ENCODE measurements around the gene DPYSL4.

DPYSL4 gene

DNA sequence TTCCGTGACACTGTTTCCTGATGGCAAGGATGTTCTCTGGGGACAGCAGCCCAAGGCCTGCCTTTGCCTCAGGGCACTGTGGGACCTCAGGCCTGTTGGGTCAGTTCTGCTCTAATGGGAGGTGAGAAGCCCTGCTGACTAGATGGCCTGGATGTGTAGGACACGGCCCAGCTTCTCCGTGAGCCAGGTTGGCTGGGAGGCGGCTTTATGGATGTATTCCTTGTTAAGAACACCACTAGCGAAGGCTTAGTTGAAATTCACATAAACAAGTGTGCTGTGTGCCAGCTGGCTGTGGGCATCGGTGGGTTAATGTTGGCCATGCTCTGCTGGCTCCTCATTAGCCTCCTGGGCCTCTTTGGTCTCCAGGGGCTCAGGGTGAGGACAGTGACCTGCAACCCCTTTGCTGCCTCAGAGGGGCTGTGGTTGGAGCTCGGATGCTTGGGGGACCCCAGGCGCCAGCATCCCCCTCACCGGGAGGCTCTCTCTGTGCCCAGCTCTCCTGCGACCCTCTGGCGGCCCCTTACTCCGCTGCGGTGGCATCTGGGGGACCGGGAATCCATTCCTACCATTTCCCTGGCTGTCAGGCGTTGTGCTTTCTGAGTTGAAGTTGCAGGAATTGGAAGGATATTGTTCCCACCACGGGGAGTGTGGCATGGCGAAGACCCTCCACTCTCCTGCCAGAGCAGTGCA, 22.8 kb upstream of the DPYSL4 start:
- no peak for DNase-seq (ENCODE audit: low spot score)

DNA sequence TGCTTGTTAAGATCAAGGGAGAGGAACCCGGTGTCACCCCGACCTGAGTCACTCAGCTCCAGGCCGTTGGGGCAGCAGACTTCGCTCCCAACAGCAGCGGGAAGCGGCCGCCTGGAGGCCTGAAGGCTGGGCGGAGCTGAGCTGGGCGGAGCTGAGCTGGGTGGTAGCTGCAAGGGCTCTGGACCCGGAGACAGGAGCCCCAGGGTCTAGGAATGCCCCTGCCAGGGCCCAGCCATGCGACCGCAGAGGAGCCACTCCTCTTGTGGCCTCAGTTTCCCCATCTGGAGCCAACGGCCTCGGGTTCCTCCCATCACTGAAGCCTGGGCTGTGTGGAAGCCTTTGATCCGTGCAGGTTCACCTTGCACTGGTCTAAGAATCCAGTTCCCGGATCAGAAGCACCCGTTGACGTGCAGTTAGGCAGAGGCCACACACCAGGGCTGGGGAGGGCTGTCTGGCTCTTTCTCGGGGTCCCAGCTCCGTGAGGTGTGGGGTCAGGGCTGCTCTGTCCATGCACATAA, 21.9 kb upstream of the DPYSL4 start:
- peak; percentile 56 for DNase-seq (ENCODE audit: low spot score)

DNA sequence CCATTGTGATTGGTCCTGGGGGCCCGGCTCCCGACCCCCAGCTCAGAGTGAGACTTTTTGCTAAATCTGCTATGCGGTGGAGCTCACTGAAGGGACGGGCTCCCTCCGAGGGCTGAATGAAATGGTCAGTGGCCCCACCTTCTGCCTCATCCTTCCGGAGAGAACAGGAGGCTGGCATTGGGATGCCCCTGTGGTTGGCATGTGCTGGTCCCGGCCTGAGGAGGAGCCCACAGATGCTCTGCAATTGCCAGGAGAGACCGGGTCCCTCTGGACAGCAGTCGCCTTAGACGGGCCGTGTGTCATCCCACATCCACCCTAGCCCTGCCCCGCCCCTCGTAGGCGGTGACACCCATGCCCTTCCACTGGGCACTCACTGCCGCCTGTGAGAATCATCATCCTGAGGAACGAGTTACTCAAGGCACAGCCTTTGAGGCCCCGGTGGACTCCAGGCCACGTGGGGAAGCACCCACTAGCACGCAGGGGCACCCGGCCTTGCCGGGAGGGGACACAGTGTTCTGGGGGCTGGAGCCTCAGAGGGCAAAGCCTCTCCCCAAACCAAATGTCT, 21.2 kb upstream of the DPYSL4 start:
- DNase-seq (ENCODE audit: low spot score): no peak

DNA sequence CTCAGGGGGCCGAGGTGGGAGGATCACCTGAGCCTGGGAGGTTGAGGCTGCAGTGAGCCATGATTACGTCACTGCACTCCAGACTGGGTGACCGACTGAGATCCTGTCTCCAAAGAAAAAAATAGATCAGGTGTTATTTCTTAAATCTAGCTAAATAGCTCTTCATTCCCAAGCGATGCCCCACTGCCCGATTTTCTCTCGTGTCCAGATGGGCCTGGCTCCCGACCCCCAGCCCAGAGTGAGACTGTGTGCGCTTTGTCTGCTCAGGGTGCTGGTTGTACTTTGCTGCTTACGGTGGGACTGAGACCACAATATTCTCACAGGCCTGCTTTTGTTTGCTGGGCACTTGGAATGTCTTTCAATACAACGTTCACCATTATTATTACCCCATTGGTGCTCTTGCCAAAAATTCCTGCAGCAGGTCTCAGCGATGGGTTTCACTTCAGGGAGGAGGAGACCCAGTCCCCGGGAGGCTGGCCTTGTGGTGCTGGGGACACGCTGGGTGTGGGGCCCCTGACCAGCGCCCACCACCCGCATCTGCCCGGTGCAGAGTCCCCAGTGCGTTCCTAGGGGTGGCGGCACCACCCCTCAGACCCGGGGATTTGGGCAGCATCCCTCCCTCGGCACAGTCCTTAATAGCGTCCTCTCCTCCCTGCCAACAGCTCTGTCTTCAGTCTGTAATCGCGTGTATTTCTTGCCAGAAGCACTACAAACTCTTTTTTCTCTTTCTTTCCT, 20.4 kb upstream of the DPYSL4 start:
- DNase-seq (ENCODE audit: low spot score): no peak

DNA sequence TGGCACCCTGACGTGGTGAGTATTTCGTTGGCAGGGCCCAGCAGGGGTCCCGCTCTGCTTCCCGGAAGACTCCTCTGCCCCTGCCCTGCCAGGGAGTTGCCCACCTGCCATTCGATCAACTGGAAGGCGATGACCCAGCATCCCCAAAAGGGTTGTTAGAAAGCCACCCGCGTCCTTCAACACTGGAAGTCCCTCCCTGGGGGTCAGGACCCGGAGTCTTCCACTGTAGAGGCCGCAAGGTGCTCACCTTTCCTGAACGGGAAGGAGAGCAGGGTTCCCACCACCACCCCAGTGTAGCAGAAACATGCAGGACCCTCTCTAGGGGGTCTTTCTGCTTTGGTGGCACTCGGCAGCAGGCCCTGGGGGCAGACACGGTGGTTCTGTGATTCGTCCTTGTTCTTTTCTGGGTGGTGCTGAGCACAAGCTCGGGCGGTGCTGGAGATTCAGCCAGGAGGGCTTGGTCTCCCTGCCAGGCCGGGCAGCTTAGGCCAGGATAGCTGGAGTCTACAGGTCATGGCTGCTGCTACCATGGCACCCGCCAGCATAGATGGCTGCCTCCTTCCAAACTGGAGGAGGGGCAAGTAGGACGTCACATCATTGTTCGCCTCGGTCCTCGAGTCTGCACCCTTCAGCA, 19.6 kb upstream of the DPYSL4 start:
- DNase-seq (ENCODE audit: low spot score): no peak

DNA sequence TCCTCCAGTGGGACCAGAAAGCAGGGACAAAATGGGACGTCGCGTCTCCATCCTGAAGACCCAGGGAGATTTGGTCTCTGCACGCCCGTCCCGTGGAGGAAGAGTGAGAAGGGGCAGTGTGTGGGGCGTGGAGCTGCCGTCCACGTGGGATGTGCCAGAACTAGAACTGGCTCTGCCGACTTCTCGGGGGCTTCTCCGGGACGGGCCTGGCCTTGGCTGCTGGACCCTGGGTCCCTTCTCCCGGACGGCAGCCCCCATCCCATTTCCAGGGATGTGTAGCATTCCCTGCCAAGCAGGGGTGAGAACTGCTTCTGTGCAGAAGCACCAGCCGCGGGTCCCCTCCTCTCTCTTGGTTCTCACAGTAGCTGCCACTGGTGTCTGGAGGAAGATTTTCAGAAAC, 18.8 kb upstream of the DPYSL4 start:
- no peak for DNase-seq (ENCODE audit: low spot score)

DNA sequence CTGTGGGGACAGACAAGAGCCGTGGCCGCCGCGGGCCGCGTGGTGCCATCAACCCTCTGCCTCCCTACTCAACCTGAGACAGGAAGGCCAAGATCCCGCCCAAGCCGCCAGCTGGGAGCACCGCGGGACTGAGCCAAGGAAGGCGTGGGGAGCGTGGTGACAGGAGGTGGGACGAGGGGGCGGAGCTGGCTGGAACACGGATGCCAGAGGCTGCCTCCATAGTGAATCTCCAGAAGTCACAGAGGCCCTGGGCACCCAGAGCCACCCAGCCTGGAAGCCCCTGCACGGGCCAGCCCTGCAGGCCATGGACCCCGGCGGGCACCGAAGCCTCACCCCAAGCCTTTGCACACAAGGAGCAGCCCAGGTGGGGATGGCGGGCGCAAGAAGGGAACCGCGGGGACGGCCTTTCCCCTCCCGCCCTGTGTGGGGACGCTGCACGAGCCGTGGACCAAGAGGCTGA, 18.1 kb upstream of the DPYSL4 start:
- DNase-seq (ENCODE audit: low spot score): no peak

DNA sequence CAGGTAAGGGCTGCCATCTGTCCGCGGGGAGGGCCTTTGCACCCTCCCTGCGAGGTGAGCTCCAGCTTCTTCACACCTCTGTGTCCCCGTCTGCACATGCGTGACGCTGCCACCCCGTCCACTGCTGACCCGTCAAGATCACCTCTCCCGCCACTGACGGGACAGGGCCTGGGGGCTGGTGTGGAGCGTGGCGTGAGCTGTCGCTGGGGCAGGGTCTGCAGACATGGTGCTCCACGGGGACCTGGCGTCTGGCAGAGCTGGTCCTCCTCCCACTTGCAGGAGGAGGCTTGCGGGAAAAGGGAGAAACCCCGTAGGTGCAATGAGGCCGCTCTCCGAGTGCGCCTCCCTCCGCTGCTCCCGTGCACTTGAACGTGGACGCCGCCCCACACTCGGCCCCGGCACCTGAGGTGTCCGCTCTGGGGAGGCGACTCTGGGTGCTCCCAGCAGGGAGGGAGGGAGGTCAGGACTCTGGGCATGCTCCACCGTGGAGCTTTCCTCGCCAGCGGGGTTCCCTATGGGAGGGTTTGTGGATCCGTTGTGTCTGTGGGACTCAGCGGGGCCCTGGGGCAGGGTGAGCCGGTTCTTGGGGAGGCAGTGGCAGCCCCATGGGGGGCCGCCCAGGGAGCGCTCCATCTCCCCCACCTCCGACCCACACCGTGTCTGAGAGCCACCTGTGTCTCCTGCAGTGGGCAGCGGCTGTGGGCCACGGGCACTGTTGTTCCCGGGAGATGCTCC, 17.6 kb upstream of the DPYSL4 start:
- no peak for DNase-seq (ENCODE audit: low spot score)

DNA sequence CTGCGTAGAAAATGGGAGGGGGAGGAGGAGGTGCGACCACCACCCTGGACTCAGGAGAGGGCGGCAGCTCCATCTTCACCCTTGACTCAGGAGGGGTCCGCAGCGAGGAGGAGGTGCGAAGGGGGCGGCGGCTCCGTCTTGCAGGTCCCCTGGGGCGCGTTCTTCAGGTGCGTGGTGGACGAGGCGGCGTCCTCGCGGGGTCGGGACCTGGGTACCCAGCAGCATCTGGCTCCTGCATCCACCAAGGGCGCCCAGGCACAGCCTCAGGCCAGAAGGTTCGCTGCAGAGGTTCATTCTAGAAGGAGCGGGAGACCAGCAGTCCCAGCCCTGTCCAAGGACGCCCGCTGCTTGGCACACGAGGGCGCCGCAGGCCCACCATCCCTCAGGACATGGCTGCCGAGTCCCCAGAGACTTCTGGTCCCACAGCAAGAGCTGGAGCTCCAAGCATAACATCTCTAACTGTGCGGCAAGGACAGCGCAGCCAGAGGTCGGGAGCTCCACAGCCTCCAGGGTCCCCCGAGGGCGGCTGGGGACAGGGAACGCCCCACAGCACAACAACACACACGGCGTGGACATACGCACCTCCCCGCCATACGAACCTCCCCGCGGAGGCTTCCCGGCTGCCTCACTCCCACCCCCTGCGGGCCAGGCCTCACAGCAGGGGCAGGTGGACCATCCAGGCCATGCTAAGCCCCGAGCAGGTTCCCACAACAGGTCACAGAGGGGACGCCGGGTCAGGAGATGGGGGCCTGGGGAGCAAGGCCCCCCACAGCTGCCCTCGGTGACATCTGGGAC, 16.8 kb upstream of the DPYSL4 start:
- DNase-seq (ENCODE audit: low spot score): peak; percentile 29

DNA sequence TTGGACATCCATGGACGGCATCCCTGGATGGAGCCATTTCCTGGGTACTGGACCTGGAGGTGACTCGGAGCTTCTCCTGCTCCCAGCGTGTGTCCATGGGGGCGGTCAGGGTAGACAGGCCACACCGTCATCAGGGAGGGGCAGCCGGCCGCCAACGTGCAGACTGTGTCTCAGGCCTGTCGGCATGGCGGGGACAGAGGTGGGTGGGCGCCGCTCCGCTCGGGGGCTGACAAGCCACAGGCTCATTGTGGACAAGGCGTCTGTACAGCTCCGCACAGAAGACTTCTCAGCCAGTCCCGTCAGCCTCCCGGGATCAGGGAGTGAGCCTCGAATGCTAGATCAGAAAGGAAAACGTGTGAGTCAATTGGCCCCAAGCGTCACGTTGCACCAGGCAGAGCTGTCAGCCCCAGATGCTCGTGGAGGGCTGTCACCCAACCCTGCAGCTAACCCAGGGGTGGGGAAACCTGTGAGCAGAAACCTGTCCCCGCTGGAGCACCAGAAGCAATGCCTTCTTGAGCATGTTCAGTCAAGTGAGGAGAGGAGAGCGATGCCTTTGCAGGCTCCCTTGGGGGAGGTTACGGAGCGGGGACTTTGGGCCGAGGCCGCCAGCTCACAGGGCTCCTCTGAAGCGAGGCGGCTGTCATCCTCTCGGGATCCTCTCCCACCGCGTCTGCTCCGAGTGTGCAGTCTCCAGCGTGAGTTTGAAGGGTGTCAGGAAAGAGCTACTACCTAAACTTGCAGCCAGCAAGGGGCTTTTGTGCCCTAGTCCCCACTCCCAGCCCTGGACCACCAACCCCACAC, 16.0 kb upstream of the DPYSL4 start:
- DNase-seq (ENCODE audit: low spot score): no peak

DNA sequence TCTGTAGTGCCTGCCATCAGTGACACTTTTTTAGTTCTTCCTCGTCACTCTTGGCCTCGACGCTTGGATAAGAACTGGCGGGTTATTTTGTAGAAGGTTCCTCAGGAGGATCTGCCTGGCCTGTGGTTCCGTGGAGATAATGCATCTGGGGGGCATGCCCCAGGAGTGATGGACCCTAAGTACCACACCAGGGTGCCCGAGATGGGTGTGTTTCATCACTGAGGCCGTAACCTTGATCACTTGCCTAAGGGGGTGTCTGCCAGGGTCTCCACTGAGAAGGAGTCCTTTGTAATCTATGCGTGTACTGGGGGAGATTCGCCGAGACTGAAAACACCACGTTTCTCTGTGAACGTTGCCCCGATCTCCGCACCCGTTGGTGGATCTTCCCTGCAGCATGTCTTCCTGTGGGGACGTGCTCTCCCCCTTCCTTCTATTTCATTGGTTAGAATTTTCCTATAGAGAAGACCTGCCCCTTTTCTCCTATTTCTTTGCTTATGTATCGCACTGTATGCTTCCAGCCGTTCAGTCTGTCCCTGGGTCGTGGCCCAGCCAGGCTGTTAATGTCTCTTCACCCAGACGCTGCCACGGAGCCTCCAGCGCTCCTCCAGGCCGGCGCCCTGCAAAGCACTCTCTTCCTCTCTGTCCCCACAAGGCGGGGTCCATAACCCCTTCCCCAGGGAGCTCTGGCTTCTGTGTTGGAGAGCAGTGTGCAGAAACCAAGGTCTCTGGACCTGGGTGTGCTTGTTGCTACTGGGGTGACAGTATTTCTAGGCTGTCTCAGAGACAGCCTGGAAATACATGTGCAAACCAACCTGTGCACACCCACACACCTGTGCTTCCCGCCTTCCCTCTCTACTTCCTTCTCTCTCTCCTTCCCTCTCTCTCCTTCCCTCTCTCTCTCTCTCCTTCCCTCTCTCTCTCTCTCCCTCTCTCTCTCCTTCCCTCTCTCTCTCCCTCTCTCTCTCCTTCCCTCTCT, 14.4 kb upstream of the DPYSL4 start:
- DNase-seq (ENCODE audit: low spot score): no peak

DNA sequence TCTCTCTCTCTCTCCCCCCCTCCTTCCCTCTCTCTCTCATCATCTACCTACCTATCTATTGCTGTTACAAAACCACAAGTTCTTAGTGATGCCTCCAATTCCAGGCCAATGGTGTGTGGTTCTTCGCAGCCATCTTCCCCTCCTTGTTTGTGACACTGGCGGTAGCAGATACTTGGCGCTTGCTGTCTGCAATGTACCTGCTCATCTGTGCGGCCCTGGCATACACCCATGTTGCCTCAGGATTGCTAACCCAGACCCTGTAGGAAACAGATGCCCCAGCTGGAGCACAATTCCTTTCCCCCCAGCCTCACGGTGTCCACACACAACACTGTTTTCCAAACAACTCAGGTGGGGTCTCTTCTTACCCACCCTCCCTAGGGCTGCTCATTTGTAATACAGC, 13.6 kb upstream of the DPYSL4 start:
- no peak for DNase-seq (ENCODE audit: low spot score)

DNA sequence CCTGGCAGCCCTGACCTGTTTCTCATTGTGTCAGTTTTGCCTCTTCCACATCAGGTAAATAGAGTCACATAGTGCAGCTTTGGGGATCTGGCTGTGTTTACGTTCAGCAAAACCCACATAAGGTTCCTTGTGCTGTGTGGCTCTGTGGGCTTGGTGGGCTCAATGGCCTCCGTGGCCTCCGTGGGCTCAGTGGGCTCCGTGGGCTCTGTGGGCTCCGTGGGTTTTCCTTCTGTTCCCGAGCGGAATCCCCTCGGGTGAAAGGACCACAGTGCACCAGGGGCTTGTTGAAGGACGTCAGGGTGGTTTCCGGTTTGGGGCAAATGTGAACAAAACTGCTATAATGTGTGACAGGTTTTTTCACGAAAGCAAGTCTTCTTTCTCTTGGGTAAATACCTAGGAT, 12.5 kb upstream of the DPYSL4 start:
- no peak for DNase-seq (ENCODE audit: low spot score)

DNA sequence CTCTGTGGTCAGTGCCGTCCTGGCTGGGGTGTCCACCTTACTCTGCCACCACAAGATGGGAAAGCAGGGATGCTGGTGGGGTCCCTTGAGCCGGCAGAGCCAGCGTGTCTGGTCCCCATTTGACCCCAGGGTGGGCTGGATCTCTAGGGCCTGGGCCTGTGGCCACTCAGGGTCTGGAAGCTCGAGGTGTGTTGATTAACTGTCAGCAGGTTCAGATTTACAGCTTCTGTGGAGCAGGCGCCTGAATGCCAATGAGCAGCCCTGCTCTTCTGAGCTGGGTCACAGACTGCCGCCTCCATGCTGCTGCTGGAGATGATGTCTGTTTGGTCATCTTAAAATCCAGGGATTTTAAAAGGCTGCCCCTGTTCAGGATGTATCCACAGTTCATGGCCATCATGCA, 11.3 kb upstream of the DPYSL4 start:
- DNase-seq (ENCODE audit: low spot score): no peak

DNA sequence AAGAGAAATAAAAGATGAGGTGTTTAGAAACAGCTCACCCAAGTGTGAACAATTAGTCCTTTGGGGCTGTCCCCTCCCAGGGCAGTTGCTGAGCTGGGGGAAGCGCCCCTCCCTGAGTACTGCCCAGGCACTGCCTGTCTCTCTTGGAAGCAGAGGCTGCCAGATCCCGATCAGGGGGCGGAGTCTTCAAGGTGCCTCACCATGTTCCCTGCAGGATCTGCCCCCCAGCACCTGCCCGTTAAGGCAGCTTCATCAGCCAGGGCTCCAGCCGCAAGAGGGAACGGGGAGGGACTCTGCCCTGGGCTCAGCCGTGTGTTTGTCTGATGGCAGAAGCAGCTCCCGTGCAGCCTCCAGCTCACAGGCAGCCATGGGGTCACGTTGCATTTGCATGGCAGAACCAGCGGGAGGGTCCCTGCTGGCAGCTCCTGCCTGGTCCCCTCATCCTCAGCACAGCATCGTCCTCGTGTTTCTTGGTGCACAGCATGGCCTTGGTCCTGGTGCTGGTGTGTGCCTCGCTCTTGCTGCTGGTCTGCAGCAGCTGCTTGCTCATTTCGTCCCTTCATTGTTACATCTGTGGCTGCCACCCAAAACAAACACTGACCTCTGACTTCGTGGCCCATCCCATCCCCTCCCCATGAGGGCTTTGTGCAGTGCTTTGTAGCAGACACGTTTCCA, 10.7 kb upstream of the DPYSL4 start:
- peak; percentile 55 for DNase-seq (ENCODE audit: low spot score)

DNA sequence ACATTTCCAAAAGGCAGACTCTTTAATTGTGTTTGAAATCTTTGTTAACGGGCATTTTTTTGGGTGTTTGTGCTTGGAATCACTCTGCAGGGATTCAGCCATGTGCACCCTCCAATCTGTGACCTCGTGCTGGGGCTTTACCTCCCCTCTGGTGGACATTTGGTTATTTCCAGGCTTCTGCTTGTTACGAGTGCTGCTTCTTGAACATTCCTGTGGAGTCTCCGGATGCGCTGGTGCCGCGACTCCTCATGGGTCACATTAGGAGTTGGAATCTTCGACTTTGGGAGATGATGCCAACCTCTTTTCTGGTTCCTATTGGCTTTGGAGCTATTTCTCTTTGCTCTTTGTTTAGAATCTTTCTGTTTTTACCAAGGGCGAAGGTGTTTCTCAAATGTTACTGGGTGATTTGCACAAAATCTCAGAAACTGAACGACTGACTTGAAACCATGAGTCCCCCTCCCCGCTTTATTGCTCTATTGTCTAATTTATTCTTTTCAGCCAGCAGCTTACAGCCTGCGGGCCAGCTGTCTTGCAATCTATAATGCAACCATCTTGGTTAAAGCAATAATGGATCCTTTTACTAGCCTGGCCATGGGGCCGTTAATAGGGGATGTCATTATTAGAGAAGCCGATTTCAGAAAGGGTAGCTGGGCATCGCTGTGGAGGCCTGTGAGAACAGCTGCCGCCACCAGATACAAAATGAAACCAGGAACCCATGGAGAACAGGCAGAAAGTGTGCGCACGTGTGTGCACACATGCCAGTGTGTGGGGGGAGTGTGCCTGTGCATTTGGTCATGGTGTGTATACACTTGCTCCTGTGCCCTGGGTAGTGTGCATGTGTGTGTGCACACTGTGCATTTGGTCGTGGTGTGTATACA, 9.9 kb upstream of the DPYSL4 start:
- DNase-seq (ENCODE audit: low spot score): no peak

DNA sequence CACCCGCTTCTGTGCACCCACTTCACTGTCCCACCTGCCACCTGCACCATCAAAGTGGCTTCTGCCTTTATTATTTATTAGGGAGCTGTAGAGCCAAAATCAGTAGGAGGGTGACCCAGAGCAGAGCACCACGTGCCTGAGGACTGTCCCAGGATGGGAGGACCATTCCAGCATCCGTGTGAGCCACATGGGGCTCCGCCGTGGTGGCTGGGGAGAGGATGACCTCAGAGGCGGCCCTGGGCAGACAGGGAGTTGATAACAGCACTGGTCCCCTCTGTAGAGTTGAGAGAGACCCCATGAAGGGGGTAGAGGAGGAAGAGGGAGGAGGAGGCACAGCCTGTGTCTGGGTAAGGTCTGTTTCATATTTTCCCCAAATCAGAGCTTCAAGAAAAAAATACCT, 8.7 kb upstream of the DPYSL4 start:
- no peak for DNase-seq (ENCODE audit: low spot score)
